Measurements from ENCODE around the gene TBC1D5.

DNA sequence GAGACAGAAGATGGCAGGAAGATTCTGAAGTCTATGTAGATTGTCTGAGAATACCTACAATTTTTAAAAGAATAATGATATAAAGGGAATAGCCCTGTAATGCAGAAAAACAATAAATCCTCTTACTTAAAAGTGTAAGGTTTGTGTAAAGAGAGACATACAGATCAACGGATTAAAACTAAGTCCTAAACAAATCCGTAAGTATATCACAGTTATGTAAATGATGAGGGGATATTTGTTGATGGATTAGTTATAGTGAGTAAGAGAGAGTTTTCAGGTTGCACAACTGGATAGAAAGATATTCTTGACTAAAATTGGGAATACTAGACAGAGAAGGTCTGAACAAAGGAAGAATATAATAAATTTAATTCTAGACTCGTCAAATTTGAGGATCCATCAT is 179.6 kb downstream of the TBC1D5 start:
- no peak for TF ChIP-seq POLR2A (IDR thresholded peaks at IDR 0.05)
- TF ChIP-seq, protein P1, sequence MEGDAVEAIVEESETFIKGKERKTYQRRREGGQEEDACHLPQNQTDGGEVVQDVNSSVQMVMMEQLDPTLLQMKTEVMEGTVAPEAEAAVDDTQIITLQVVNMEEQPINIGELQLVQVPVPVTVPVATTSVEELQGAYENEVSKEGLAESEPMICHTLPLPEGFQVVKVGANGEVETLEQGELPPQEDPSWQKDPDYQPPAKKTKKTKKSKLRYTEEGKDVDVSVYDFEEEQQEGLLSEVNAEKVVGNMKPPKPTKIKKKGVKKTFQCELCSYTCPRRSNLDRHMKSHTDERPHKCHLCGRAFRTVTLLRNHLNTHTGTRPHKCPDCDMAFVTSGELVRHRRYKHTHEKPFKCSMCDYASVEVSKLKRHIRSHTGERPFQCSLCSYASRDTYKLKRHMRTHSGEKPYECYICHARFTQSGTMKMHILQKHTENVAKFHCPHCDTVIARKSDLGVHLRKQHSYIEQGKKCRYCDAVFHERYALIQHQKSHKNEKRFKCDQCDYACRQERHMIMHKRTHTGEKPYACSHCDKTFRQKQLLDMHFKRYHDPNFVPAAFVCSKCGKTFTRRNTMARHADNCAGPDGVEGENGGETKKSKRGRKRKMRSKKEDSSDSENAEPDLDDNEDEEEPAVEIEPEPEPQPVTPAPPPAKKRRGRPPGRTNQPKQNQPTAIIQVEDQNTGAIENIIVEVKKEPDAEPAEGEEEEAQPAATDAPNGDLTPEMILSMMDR (IDR thresholded peaks at IDR 0.05) = no peak

Measured in sigmoid colon (tissue), 3 donors.